ENCODE measurements around the gene ARFGEF2.
"Not testable (repeated sequence)": the region's sequence is repeated elsewhere in the genome, so short reads cannot be mapped to it uniquely, and the experiment has no call there.

ARFGEF2 gene

DNA sequence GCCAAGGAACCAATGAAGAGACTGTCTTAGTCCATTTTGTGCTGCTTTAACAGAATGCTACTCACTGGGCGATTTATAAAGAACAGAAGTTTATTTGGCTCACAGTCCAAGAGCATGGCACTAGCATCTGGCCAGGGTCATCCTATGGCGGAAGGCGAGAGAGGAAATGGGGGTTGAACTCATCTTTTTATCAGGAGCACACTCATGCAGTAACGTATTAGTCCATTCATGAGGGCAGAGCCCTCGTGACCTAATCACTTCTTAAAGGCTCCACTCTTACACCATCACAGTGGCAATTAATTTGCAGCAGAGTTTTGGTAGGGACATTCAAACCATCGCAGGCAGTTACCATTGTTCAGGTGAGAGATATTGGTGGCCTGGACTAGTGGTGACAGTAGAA, 8.5 kb downstream of the ARFGEF2 start:
- DNase-seq: no peak

GRCh38 chr20:48930878-48931277, 9.4 kb downstream of the ARFGEF2 start:
- no peak for DNase-seq

- no peak for DNase-seq
Observed at GRCh38 chr20:48931527-48932374, 10.2 kb downstream of the ARFGEF2 start.

DNA sequence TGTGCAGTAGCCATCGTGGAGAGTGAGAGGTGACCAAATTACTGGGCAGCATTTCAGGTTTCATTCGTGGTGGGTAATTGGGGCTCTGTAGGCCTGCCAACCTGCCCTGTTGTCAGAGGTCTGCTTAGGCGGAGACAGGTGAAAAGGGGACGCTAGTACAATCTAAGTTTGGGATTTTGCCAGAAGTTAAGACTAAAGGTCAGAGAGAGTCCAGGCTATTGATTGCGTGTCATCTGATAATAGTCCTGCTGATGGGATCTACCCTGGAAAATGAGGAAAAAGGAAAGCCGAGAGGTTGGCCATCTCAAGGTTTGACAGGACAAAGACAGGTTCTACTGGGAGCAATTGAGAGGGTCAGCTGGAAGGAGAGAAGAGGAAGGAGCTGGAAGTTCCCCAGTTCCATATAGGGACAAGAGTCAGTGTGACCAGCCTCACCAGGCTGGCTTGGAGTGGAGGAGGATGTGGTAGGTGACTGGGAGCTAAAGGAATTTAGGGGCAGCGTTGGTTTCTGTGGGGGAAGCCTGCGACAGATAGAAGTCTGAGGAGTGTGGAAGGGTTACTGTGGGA, 10.9 kb downstream of the ARFGEF2 start:
- DNase-seq: no peak

DNA sequence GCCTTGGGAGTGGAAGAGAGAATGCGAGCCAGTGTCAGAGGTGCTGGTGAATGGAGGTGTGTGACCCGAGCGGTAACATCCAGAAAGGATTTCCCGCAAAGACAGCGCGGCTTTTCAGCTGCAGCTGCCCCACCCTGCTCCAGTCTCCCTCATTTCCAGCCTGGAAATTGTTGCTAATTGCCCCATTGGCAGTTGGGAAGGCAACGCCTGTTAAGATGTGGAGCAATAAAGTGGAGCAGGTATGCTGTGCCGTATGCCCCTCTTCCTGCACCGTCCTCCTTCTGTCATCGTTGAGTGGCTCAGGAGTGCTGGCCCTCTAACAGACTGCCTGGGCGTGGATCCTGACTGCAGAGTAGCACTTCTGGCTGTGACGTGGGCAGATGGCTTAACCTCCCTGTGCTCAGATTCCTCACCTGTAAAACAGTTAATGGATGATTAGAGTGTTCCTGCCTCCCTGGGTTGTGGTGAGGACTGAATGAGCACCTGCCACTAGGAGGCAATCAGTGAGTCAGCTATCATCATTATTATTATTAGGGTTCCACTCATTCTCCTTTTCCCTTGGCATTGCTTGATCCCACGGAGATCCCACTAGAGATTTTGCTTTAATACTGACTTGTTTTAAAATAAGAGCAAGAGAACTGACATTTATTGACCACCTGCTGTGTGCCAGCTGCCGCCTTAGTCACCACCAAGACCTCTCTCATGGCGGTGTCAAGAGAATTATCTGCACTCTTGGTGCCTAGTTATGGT, 11.7 kb downstream of the ARFGEF2 start:
- DNase-seq: no peak

- DNase-seq: not testable (repeated sequence)
Observed at GRCh38 chr20:48934273-48934877, 12.9 kb downstream of the ARFGEF2 start.

GRCh38 chr20:48934966-48935365, 13.5 kb downstream of the ARFGEF2 start:
- not testable (repeated sequence) for DNase-seq

GRCh38 chr20:48936178-48936577, 14.7 kb downstream of the ARFGEF2 start:
- not testable (repeated sequence) for DNase-seq

DNA sequence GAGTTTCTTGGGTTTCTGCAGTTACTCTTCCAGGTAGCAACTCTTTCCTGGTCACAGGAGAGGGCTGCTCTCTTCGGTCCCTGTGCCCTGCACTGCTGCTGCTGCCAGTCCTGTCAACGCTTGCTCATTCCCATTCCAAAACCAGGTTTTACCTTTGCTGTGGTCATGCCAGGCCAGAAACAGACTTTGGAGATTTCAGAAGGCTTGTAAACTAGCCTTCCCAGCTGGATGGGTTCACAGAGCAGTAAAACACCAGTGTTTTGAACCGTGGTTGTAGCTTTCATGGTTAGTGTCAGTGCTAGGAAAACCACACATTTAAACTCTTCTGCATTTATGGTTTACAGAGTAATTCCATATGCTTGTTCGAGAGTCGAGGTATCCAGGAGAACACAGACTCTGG, 16.2 kb downstream of the ARFGEF2 start:
- no peak for DNase-seq

DNA sequence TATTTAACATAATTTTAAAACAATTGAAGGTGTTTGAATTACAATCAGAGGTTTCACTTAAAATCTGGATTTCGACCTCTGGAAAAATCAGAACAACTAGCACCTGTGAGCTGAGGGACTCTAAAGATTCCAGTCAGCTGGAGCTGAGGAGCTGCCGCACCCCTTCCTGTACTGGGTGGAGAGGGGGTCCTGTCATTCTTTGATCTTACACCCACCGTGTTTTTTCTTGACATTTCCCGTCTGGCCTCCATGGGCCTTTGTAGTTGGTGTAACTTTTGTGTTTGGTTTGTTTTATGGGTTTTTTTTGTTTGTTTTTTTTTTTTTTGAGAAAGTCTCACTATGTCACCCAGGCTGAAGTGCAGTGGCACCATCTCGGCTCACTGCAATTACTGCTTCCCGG, 17.2 kb downstream of the ARFGEF2 start:
- no peak for DNase-seq

GRCh38 chr20:48940170-48940569, 18.7 kb downstream of the ARFGEF2 start:
- no peak for DNase-seq

DNA sequence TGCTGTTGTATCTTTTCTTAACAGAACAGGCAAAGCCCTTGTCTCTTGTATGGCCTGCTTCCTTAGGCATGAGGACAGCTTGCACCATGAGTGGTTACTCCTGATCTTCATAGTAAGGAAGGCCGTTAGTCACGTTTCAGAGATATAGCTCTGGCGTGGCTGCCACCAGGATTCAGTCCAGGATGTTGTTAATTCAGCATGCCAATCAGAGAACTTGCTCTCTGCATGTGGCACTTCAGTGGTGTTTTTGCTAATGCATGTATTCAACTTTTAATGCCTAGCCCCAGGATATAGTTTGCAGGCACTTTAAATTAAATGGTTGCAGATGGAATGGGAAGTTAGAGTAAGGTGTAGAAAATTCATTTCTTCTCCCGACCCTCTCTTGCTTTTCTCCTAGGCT, 20.0 kb downstream of the ARFGEF2 start:
- DNase-seq: no peak

- DNase-seq: no peak
Observed at GRCh38 chr20:48942730-48943129, 21.2 kb downstream of the ARFGEF2 start.

- no peak for DNase-seq
Observed at GRCh38 chr20:48944663-48945297, 23.3 kb downstream of the ARFGEF2 start.

- no peak for DNase-seq
Observed at GRCh38 chr20:48945840-48946514, 24.5 kb downstream of the ARFGEF2 start.

DNA sequence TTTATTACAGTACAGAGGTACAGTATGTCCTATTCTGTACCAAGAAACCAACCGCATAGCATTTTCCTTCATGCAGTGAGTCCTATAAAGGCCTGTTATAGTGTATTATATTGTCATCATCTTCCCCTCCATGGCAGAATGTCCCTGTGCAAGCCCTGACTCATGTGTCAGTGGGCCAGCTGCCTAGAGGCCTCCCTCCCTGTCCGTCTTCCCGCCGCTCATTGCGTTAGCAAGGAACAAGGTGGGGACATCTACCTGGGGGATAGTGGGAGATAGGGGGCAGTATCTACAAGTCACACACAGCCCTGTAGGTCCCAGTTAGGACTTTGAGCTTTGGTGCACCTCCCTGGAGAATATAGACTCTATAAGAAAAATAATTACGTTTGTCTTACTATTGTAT, 27.1 kb downstream of the ARFGEF2 start:
- DNase-seq: no peak

- DNase-seq: no peak
Observed at GRCh38 chr20:48949304-48950170, 28.0 kb downstream of the ARFGEF2 start.

- DNase-seq: no peak
Observed at GRCh38 chr20:48951041-48951440, 29.5 kb downstream of the ARFGEF2 start.

DNA sequence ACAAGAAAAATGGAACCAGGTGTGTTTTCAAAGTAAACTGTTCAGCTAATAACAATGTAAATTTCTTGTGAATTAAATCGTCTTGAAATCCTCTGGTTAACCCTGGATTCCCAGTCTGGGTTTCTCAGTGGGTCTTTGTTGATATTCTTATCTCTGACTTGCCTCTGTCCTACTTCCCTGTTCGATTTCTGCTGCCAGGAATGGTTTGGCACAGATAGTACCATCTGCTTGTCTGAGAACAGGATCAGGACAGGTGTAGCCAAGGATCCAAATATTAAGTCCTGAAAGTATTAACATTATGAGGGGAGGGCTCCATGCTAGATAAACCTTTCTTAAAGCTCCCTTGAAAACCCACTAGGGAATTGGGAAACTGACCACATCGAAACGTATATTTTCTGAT, 30.1 kb downstream of the ARFGEF2 start:
- no peak for DNase-seq

GRCh38 chr20:48952656-48953055, 31.1 kb downstream of the ARFGEF2 start:
- no peak for DNase-seq

GRCh38 chr20:48953653-48954052, 32.1 kb downstream of the ARFGEF2 start:
- no peak for DNase-seq
